GM21515 (cell line): ENCODE measurements around the gene RCSD1.

Experiments used
- ATAC-seq: cut with Tn5 transposase; IDR thresholded peaks from one replicate; pipeline ENCODE4 v1.9.1; 2021; ENCODE audit not compliant: unreplicated experiment

The RCSD1 gene

GRCh38 chr1:167683226-167683625 is 53.2 kb downstream of the RCSD1 start:
- no peak for ATAC-seq

GRCh38 chr1:167683641-167684502 is 53.8 kb downstream of the RCSD1 start:
- ATAC-seq, result no peak

GRCh38 chr1:167685844-167686243 is 55.8 kb downstream of the RCSD1 start:
- no peak for ATAC-seq

- peak; percentile 53 for ATAC-seq
These were observed 58.0 kb downstream of the RCSD1 start for GRCh38 chr1:167687919-167688519.

GRCh38 chr1:167689567-167689920 is 59.5 kb downstream of the RCSD1 start:
- ATAC-seq, result no peak

- no peak for ATAC-seq
These were observed 60.0 kb downstream of the RCSD1 start for GRCh38 chr1:167690053-167690452.

- no peak for ATAC-seq
These were observed 63.5 kb downstream of the RCSD1 start for GRCh38 chr1:167693425-167694045.

GRCh38 chr1:167694691-167695090 is 64.7 kb downstream of the RCSD1 start:
- no peak for ATAC-seq

GRCh38 chr1:167695147-167695546 is 65.1 kb downstream of the RCSD1 start:
- ATAC-seq, result no peak

GRCh38 chr1:167695756-167696561 is 65.9 kb downstream of the RCSD1 start:
- no peak for ATAC-seq

GRCh38 chr1:167697667-167698141 is 67.7 kb downstream of the RCSD1 start:
- ATAC-seq, result no peak

- no peak for ATAC-seq
These were observed 68.3 kb downstream of the RCSD1 start for GRCh38 chr1:167698313-167698712.

- no peak for ATAC-seq
These were observed 71.5 kb downstream of the RCSD1 start for GRCh38 chr1:167701510-167701909.

- no peak for ATAC-seq
These were observed 73.5 kb downstream of the RCSD1 start for GRCh38 chr1:167703557-167703956.

- ATAC-seq, result no peak
These were observed 74.7 kb downstream of the RCSD1 start for GRCh38 chr1:167704715-167705114.

GRCh38 chr1:167705250-167705649 is 75.2 kb downstream of the RCSD1 start:
- no peak for ATAC-seq

GRCh38 chr1:167706363-167706762 is 76.3 kb downstream of the RCSD1 start:
- ATAC-seq, result no peak

GRCh38 chr1:167706931-167707877 is 77.2 kb downstream of the RCSD1 start:
- ATAC-seq, result peak; percentile 50

- ATAC-seq, result no peak
These were observed 77.9 kb downstream of the RCSD1 start for GRCh38 chr1:167707942-167708341.

- no peak for ATAC-seq
These were observed 78.9 kb downstream of the RCSD1 start for GRCh38 chr1:167708940-167709389.
